Measurements from ENCODE around the gene TSPEAR. TPM values are rescaled to one million over a fixed set of nuclear protein-coding genes. Genes with fewer than 3 reads are reported as not detected.

The TSPEAR gene
- total RNA-seq, 4 donors from 2014 or later: 0.19 TPM; not detected in 3

- no peak for ATAC-seq (ENCODE audit: low FRiP score)
- TF ChIP-seq CTCF (IDR thresholded peaks at IDR 0.05): no peak
- DNase-seq (ENCODE audit: low spot score): no peak
Observed at GRCh38 chr21:44681861-44682579, 29.4 kb downstream of the TSPEAR start, which contains the start of gene KRTAP12-1. KRTAP12-1 (minus strand) TSS chr21:44682163; CDS start chr21:44682123, 40 bp downstream.

- DNase-seq (ENCODE audit: low spot score) (no peak), ATAC-seq (ENCODE audit: low FRiP score) (no peak)
- no peak for TF ChIP-seq CTCF (IDR thresholded peaks at IDR 0.05)
Observed at GRCh38 chr21:44681152-44681551, 30.2 kb downstream of the TSPEAR start.

GRCh38 chr21:44677881-44678280, 33.5 kb downstream of the TSPEAR start:
- TF ChIP-seq CTCF (IDR thresholded peaks at IDR 0.05): no peak
- DNase-seq (ENCODE audit: low spot score): no peak
- no peak for ATAC-seq (ENCODE audit: low FRiP score)

GRCh38 chr21:44671911-44672310, 39.5 kb downstream of the TSPEAR start:
- TF ChIP-seq CTCF (IDR thresholded peaks at IDR 0.05): no peak
- ATAC-seq (ENCODE audit: low FRiP score): no peak
- no peak for DNase-seq (ENCODE audit: low spot score)

- TF ChIP-seq CTCF (IDR thresholded peaks at IDR 0.05): no peak
- ATAC-seq (ENCODE audit: low FRiP score) (no peak), DNase-seq (ENCODE audit: low spot score) (no peak)
Observed at GRCh38 chr21:44670642-44671432, 40.5 kb downstream of the TSPEAR start.

- ATAC-seq (ENCODE audit: low FRiP score): no peak
- no peak for TF ChIP-seq CTCF (IDR thresholded peaks at IDR 0.05)
- DNase-seq (ENCODE audit: low spot score): no peak
Observed at GRCh38 chr21:44667612-44668011, 43.8 kb downstream of the TSPEAR start.
